SK-N-SH treated with all-trans-retinoic acid at 6 μM for 48 hours (cell line): ENCODE measurements around the gene GCNA.

Source experiments
- ARNTL ChIP-seq: fragments of 450-650 bp; formaldehyde crosslinking; IDR thresholded peaks from 2 replicates; pipeline ENCODE4 v1.5.0; 2020; ENCODE audit warnings: low read depth, mild to moderate bottlenecking, moderate library complexity, borderline replicate concordance
- ESRRG ChIP-seq: fragments of 250-450 bp; sonication (Bioruptor Pico); IDR thresholded peaks from 2 replicates; pipeline ENCODE4 v1.6.1; 2021; ENCODE audit warnings: mild to moderate bottlenecking
- ISL1 ChIP-seq: fragments of 250-450 bp; sonication (Bioruptor Pico); IDR thresholded peaks from 2 replicates; pipeline ENCODE4 v2.1.2; 2022; ENCODE audit warnings: mild to moderate bottlenecking, moderate library complexity
- TOX ChIP-seq: fragments of 250-450 bp; sonication (Bioruptor Pico); IDR thresholded peaks from 2 replicates; pipeline ENCODE4 v1.8.0; 2021; ENCODE audit warnings: mild to moderate bottlenecking, moderate library complexity, borderline replicate concordance
- ZFP3 ChIP-seq: fragments of 250-450 bp; sonication (Bioruptor Pico); IDR thresholded peaks from 2 replicates; pipeline ENCODE4 v1.5.0; 2020; ENCODE audit warnings: mild to moderate bottlenecking, moderate library complexity
- TF ChIP-seq, protein P1 (sequence below): fragments of 250-450 bp; sonication (Bioruptor Pico); IDR thresholded peaks from 2 replicates; pipeline ENCODE4 v1.8.0; 2020; ENCODE audit warnings: mild to moderate bottlenecking, moderate library complexity, borderline replicate concordance
- TF ChIP-seq, protein P2 (sequence below): fragments of 250-450 bp; sonication (Bioruptor Pico); IDR thresholded peaks from 2 replicates; pipeline ENCODE4 v1.5.1; 2021; ENCODE audit warnings: mild to moderate bottlenecking, moderate library complexity
- TF ChIP-seq, protein P3 (sequence below): fragments of 250-450 bp; sonication (Bioruptor Pico); IDR thresholded peaks from 2 replicates; pipeline ENCODE4 v1.5.1; 2020; ENCODE audit warnings: low read depth, mild to moderate bottlenecking, moderate library complexity

DNA sequence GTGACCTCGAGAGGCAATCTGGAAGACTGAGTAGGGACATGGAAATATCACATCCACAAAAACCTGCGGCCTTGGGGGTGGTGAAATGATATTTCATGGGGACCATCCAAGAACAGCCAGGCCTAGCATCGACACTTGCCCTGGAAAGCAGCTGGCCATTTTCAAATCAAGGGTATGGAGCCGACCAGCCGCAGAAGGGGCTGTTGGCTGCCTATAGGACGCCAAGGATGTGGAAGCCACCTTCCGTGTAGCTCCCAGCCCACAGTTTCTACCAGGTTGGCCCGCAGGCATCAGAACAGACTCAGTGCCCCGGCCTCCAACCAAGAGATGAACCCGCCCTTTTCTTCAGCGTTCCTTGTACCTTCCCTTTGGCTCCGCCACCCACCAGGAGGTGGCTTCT lies 83.7 kb downstream of the GCNA start:
- no peak for TF ChIP-seq ISL1
- TF ChIP-seq, protein P1, sequence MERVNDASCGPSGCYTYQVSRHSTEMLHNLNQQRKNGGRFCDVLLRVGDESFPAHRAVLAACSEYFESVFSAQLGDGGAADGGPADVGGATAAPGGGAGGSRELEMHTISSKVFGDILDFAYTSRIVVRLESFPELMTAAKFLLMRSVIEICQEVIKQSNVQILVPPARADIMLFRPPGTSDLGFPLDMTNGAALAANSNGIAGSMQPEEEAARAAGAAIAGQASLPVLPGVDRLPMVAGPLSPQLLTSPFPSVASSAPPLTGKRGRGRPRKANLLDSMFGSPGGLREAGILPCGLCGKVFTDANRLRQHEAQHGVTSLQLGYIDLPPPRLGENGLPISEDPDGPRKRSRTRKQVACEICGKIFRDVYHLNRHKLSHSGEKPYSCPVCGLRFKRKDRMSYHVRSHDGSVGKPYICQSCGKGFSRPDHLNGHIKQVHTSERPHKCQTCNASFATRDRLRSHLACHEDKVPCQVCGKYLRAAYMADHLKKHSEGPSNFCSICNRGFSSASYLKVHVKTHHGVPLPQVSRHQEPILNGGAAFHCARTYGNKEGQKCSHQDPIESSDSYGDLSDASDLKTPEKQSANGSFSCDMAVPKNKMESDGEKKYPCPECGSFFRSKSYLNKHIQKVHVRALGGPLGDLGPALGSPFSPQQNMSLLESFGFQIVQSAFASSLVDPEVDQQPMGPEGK (CRISPR knock-in tag) = no peak
- TF ChIP-seq, protein P2, sequence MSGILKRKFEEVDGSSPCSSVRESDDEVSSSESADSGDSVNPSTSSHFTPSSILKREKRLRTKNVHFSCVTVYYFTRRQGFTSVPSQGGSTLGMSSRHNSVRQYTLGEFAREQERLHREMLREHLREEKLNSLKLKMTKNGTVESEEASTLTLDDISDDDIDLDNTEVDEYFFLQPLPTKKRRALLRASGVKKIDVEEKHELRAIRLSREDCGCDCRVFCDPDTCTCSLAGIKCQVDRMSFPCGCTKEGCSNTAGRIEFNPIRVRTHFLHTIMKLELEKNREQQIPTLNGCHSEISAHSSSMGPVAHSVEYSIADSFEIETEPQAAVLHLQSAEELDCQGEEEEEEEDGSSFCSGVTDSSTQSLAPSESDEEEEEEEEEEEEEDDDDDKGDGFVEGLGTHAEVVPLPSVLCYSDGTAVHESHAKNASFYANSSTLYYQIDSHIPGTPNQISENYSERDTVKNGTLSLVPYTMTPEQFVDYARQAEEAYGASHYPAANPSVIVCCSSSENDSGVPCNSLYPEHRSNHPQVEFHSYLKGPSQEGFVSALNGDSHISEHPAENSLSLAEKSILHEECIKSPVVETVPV (CRISPR knock-in tag) = no peak
- TF ChIP-seq ARNTL (CRISPR knock-in tag) = no peak
- TF ChIP-seq, protein P3, sequence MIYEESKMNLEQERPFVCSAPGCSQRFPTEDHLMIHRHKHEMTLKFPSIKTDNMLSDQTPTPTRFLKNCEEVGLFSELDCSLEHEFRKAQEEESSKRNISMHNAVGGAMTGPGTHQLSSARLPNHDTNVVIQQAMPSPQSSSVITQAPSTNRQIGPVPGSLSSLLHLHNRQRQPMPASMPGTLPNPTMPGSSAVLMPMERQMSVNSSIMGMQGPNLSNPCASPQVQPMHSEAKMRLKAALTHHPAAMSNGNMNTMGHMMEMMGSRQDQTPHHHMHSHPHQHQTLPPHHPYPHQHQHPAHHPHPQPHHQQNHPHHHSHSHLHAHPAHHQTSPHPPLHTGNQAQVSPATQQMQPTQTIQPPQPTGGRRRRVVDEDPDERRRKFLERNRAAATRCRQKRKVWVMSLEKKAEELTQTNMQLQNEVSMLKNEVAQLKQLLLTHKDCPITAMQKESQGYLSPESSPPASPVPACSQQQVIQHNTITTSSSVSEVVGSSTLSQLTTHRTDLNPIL = no peak
- no peak for TF ChIP-seq ESRRG (CRISPR knock-in tag)
- TF ChIP-seq TOX (CRISPR knock-in tag) = no peak
- no peak for TF ChIP-seq ZFP3 (CRISPR knock-in tag)
